Stimulated activated CD4-positive, alpha-beta T cell treated with anti-CD3 and anti-CD28 coated beads, Interleukin-12 subunit alpha, Interleukin-12 subunit beta, amount 100 ng/mL, for 48 hours (primary cell): ENCODE measurements around the gene NBPF6.
A peak's percentile ranks its signal among the peaks of the same experiment; 100 is the strongest.
"Not testable (repeated sequence)": the region's sequence is repeated elsewhere in the genome, so short reads cannot be mapped to it uniquely, and the experiment has no call there.

Experiments used
- DNase-seq, 3 donors: peaks; one replicate each; pipeline ENCODE4 v3.0.0-alpha.2; 2020; ENCODE audit warnings: low read depth in 2 of 3, low spot score in 1 of 3

The NBPF6 gene

GRCh38 chr1:108495008-108495407, 44.9 kb downstream of the NBPF6 start:
- not testable (repeated sequence) for DNase-seq

GRCh38 chr1:108496856-108497255, 46.7 kb downstream of the NBPF6 start:
- not testable (repeated sequence) for DNase-seq

- DNase-seq, result no peak
Observed at GRCh38 chr1:108502138-108502537, 52.0 kb downstream of the NBPF6 start.

GRCh38 chr1:108502624-108503023, 52.5 kb downstream of the NBPF6 start:
- no peak for DNase-seq

- no peak for DNase-seq
Observed at GRCh38 chr1:108503062-108503733, 53.1 kb downstream of the NBPF6 start.

- DNase-seq, result peak in 1 of 3 donors; percentile 3
Observed at GRCh38 chr1:108504447-108504846, 54.3 kb downstream of the NBPF6 start.

GRCh38 chr1:108505763-108506070, 55.6 kb downstream of the NBPF6 start:
- DNase-seq, result peak in 1 of 3 donors; percentile 23

- no peak for DNase-seq
Observed at GRCh38 chr1:108511764-108512163, 61.6 kb downstream of the NBPF6 start.

- no peak for DNase-seq
Observed at GRCh38 chr1:108512239-108513043, 62.3 kb downstream of the NBPF6 start.

- no peak for DNase-seq
Observed at GRCh38 chr1:108513044-108513415, 62.9 kb downstream of the NBPF6 start.

- DNase-seq, result not testable (repeated sequence)
Observed at GRCh38 chr1:108513914-108514313, 63.8 kb downstream of the NBPF6 start.

- DNase-seq, result not testable (repeated sequence)
Observed at GRCh38 chr1:108517301-108517897, 67.3 kb downstream of the NBPF6 start.
